Neural cell (in vitro differentiated cells): ENCODE measurements around the gene CLCN4.

Source experiments
- CTCF ChIP-seq: fragments of 450-650 bp; IDR thresholded peaks from 2 replicates; pipeline ENCODE4 v1.5.1; 2014; ENCODE audit warnings: antibody characterized with exemption, mild to moderate bottlenecking, moderate library complexity; ENCODE audit not compliant: poor library complexity, severe bottlenecking
- MXI1 ChIP-seq: fragments of 450-650 bp; conservative IDR thresholded peaks from 2 replicates; pipeline ENCODE4 v1.6.1; 2014; ENCODE audit warnings: antibody characterized with exemption, mild to moderate bottlenecking; ENCODE audit not compliant: poor library complexity, severe bottlenecking

- TF ChIP-seq MXI1 (no peak), CTCF (no peak)
Observed at GRCh38 chrX:10195947-10196346, 39.2 kb downstream of the CLCN4 start.
